Measurements from ENCODE around the gene CAMSAP1.

Gene CAMSAP1

DNA sequence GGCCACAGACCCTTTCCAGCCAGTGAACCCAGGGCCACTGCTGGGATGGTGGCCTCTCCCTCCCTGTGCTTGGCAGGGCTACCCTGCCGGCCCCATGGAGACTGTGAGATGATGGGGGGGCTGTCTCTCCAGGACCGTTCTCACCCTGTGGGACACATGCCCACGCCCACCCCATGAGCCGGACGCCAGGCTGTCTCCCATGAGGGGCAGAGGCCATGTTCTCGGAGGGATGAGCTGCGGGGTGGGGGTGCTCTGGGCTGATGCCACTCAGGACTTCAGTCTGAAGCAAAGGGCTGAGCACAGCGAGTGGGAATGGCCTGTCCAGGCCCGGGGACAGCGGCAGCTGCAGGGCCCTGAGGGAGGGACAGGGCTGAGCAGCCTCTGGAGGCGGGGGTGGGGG lies 116.5 kb downstream of the CAMSAP1 start:
- TF ChIP-seq CTCF (IDR thresholded peaks at IDR 0.05; ENCODE audit: low read depth, low read length, missing control alignments): no peak
- no peak overlapping the region for H3K4me3 ChIP-seq (replicated peaks; ENCODE audit: low read depth, low read length)
- DNase-seq (ENCODE audit: extremely low read depth, low read depth): no peak

DNA sequence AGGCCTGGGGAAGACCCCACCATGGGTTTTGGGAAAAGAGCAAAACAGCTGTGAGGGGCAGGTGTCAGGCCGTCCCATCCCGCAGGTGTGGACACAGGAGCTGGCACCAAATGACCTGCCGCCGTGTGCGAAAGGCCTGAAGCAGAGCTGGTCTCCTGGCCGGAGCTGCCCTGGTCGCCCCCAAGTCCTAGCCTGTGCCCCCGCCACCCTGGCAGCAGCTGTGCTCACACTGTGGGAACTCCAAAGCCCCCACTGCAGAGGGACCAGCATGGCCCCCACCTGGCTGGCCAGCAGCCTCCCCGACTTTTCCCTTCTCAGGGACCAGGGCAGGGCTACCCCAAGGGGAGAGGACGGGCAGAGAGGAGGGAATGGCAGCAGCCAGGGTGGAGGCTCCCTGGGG lies 117.0 kb downstream of the CAMSAP1 start:
- no peak for TF ChIP-seq CTCF (IDR thresholded peaks at IDR 0.05; ENCODE audit: low read depth, low read length, missing control alignments)
- H3K4me3 ChIP-seq (replicated peaks; ENCODE audit: low read depth, low read length): no peak overlapping the region
- no peak for DNase-seq (ENCODE audit: extremely low read depth, low read depth)

DNA sequence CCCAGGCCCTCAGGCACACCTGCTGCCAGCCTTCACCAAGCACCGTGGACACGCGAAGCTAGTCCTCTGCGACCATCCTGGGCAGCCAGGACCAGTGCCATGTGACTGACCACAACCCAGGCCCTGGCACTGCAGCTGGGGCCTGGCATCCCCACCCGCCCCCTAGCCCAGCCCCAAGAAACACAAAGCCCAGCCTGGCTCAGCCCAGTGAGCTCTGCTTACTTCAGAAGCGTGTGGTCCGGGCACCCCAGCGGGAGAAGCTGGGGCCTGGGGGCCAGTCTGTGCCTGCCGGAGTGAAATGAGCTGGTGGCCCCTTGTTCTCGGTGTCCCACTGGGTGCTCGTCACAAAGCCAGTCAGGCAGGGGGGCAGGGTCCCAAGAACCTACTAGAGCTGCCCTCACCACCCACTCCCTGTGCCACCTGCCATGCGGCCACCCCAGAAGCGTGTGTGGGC lies 117.5 kb downstream of the CAMSAP1 start:
- no peak overlapping the region for H3K4me3 ChIP-seq (replicated peaks; ENCODE audit: low read depth, low read length)
- DNase-seq (ENCODE audit: extremely low read depth, low read depth): no peak
- no peak for TF ChIP-seq CTCF (IDR thresholded peaks at IDR 0.05; ENCODE audit: low read depth, low read length, missing control alignments)

DNA sequence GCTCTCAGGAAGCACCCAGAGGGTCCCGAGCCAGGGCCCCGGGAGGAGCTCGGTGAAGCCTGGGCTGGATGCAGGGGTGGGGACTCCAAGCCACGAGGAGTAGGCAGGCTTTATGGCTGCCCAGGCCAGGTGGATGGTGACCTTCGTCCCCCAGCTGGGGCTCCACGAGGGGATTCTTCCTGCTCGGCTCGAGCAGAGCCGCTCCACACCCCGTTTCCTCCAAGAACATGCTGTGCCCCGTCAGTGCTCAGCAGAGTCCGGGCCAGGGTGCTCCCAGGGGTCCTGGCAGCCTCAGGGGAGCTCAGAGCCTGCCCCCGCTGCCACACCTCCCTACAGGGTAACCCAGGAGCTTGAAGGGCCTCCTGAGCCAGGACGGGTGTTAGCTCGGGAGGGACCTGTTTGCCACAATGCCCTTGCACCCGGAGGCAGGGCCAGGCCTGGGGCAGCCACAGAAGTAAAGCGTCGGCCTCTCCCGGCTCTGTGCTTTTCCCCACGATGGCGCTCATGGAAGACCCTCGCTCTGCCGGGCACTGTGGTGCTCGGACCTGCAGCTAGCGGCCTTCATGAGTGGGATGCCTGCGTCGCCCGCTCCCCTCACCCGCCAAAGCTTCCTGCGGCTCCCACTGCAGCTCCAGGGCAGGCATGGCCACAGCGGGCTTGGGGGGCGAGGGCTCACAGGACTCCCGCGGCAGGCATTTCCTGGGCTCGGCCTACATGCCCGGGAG lies 118.6 kb downstream of the CAMSAP1 start:
- TF ChIP-seq CTCF (IDR thresholded peaks at IDR 0.05; ENCODE audit: low read depth, low read length, missing control alignments): no peak
- DNase-seq (ENCODE audit: extremely low read depth, low read depth): no peak

DNA sequence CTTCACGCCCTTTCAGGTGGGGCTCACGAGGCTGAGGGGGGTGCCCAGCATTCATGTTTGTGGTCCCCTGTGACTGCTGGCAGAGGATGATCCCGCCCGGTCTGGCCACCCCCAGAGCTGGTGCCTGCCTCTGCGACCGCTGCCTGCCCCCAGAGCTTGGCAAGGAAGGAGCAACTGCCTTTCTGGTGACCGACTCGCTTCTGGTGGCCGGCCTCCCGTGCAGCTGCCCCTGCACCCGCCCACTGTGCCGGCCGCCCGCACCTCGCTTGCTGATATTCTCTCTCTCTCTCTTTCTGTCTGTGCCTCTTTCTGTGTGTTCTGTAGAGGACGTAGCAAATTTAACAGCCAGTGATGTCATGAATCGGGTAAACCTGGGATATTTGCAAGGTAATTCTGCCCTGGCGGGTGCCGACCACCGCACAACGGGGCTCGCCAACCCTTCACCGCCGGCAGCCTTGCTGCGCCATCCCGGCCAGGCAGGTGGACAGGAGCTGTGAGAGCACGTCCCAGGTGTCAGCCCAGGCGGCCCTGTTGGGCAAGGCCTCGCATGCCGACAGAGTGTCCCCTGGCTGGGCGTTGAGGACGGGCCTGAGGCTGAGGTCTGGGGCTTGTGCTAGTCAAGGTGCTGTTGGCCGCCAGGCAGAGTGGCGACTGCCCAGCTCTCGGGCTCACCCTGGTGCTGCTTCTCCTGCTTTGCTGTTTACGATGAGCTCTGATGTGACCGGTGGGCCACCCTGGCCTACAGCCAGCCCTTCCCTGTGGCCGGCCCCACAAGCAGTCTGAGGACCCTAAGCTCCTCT lies 119.4 kb downstream of the CAMSAP1 start:
- no peak overlapping the region for H3K4me3 ChIP-seq (replicated peaks; ENCODE audit: low read depth, low read length)
- DNase-seq (ENCODE audit: extremely low read depth, low read depth): no peak
- TF ChIP-seq CTCF (IDR thresholded peaks at IDR 0.05; ENCODE audit: low read depth, low read length, missing control alignments): no peak

More for the DNA sequence above, 118.6 kb downstream of the CAMSAP1 start:
- no peak overlapping the region for H3K4me3 ChIP-seq (replicated peaks; ENCODE audit: low read depth, low read length)

GRCh38 chr9:135787317-135787716 lies 120.0 kb downstream of the CAMSAP1 start:
- DNase-seq (ENCODE audit: extremely low read depth, low read depth): no peak
- TF ChIP-seq CTCF (IDR thresholded peaks at IDR 0.05; ENCODE audit: low read depth, low read length, missing control alignments): no peak
- no peak overlapping the region for H3K4me3 ChIP-seq (replicated peaks; ENCODE audit: low read depth, low read length)

All from HFF-Myc (cell line).